SJSA1 (cell line): ENCODE measurements around the gene ZNF264. TPM values are rescaled to one million over a fixed set of nuclear protein-coding genes. Genes with fewer than 3 reads are reported as not detected.

Experiments
- DNase-seq, 2 experiments: peaks; one replicate each; pipeline ENCODE4 v3.0.0-alpha.2; 2015 to 2020; ENCODE audit warnings: low spot score in 2 of 2, low read depth in 1 of 2
- H3K27ac ChIP-seq: fragments of 250-450 bp; sonication (Bioruptor Pico); 2 replicates; pipeline ENCODE4 v1.5.1; 2020; ENCODE audit warnings: mild to moderate bottlenecking, moderate library complexity
- H3K27me3 ChIP-seq: fragments of 250-450 bp; sonication (Bioruptor Pico); replicated peaks from 2 replicates; pipeline ENCODE4 v1.5.1; 2020; ENCODE audit warnings: mild to moderate bottlenecking, moderate library complexity
- H3K36me3 ChIP-seq: fragments of 250-450 bp; sonication (Bioruptor Pico); 2 replicates; pipeline ENCODE4 v1.5.1; 2020; ENCODE audit warnings: mild to moderate bottlenecking
- H3K4me1 ChIP-seq: fragments of 250-450 bp; sonication (Bioruptor Pico); replicated peaks from 2 replicates; pipeline ENCODE4 v1.6.1; 2021; ENCODE audit warnings: mild to moderate bottlenecking
- H3K4me3 ChIP-seq: fragments of 250-450 bp; sonication (Bioruptor Pico); 2 replicates; pipeline ENCODE4 v1.5.1; 2020; ENCODE audit warnings: mild to moderate bottlenecking
- H3K9me3 ChIP-seq: fragments of 250-450 bp; sonication (Bioruptor Pico); replicated peaks from 2 replicates; pipeline ENCODE4 v1.5.1; 2020; ENCODE audit warnings: mild to moderate bottlenecking
- total RNA-seq: library from RNA; depleted of rRNA; stranded (reverse); fragments of >200 nt; shearing (Covaris generic); gene quantifications from 2 replicates; pipeline ENCODE4 v1.2.3, GENCODE V29; 2014; rRNA removed

ZNF264 gene
- total RNA-seq, 1 experiment from 2014 or later: 37.6 TPM

DNA sequence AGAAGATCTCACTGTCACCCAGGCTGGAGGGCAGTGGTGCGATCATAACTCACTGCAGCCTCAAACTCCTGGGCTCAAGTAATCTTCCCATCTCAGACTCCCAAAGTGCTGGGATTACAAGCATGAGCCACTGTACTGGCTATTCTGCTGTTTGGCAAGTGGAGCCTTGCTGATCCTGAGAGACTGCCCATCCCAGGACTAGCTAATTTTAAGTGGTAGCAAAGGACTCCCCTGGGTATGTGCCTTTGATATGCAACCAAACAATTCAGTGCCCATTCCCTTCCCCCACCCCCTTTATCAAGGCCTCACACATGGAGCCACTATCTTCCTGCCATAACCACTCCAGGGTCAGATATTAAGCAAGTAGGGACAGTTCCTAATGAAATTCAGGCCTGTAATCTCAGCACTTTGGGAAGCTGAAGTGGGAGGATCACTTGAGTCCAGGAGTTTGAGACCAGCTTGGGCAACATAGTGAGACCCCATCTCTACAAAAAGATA is 72.0 kb downstream of the ZNF264 start:
- peaks cover 24% of the 10 kb centered on the region for H3K36me3 ChIP-seq
- H3K27ac ChIP-seq: no peak overlapping the region
- no peak for DNase-seq
- H3K27me3 ChIP-seq: no peaks in the 10 kb centered on the region
- H3K9me3 ChIP-seq: no peaks in the 10 kb centered on the region
- H3K4me1 ChIP-seq: no peaks in the 10 kb centered on the region
- no peak overlapping the region for H3K4me3 ChIP-seq

DNA sequence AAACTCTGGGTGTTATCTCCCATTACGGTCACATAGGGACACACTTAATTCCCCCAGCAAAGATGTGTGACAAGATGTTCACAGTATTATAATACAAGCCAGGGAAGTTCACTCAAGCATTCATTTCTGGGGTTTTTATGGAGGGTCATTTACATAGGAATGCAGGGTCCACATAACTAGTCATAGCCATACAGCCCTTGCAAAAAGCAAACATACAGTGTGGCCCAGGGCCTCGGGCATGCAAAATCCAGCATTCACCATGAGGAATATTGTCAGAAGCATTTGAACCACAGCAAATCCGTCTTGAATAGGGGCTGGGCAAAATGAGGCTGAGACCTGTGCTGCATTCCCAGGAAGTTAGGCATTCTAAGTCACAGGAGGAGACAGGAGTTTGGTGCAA is 76.0 kb downstream of the ZNF264 start:
- Histone ChIP-seq H3K27ac (no peak overlapping the region), H3K36me3 (0 out of 2 replicates have a peak, but pooled peaks cover 2% of the 10 kb centered on the region), H3K4me3 (no peak overlapping the region), H3K27me3 (no peaks in the 10 kb centered on the region), H3K9me3 (no peaks in the 10 kb centered on the region), H3K4me1 (peaks cover 14% of the 10 kb centered on the region)
- no peak for DNase-seq

DNA sequence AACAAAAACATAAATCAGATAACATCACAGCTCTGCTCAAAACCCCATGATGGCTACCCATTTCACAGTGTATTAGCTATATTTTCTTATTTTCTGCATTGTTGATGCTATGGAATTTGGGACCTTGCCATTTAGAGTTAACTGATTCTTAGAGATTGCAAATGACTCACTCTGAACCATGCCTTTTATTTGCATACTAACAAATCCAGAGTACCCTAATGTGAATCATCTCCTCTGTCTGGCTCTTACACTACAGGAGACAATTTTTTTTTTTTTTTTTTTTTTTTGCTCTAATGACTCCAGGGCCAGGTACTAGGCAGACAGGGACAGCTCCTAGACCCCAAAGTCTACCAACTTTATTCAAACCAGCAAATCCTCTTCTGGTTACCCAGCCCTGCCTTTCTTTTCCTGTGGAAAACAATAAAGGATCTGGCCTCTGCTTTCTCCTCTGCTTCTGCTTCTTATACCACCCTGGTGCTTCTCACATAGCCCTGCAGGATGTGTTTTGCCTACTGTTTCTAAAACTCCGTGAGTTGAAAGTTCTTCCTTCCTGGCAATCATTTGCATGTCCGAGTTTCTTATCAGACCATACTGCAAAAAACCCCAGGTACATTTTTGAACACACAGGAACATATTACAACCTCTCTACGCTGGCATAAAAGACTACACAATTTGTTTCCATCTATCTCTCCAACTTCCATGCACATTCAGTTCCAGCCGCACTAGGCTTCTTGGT is 78.4 kb downstream of the ZNF264 start:
- peak in 1 of 2 experiments; percentile 62 for DNase-seq
- Histone ChIP-seq H3K27ac (peak overlapping the region; percentile 53), H3K27me3 (no peaks in the 10 kb centered on the region), H3K4me1 (peaks cover 14% of the 10 kb centered on the region), H3K9me3 (no peaks in the 10 kb centered on the region), H3K4me3 (no peak overlapping the region), H3K36me3 (no peaks in the 10 kb centered on the region)

DNA sequence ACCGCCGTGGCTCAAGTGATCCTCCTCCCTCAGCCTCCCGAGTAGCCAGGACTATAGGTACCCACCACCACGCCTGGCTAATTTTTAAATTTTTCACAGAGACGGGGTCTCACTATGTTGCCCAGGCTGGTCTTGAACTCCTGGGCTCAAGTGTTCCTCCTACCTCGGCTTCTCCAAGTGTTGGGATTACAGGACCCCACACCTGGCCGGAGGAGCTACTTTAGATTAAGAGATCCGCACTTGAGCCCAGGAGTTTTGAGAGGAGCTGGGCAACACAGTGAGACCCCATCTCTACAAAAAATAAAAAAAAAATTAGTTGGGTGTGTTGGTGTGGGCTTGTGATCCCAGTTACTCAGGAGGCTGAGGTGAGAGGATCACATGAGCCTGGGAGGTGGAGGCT is 80.0 kb downstream of the ZNF264 start:
- no peaks in the 10 kb centered on the region for H3K9me3 ChIP-seq
- peaks cover 14% of the 10 kb centered on the region for H3K4me1 ChIP-seq
- H3K27me3 ChIP-seq: no peaks in the 10 kb centered on the region
- no peak for DNase-seq
- no peak overlapping the region for H3K27ac ChIP-seq
- H3K4me3 ChIP-seq: no peak overlapping the region
- H3K36me3 ChIP-seq: no peaks in the 10 kb centered on the region

Other genes with a start within 250 kb of the ZNF264 start
- gene USP29, start 71.5 kb upstream of the ZNF264 start, total RNA-seq: not detected in 2 replicates
- gene ZIM3, start 46.3 kb upstream of the ZNF264 start, total RNA-seq: not detected in 2 replicates
- gene DUXA, start 24.0 kb upstream of the ZNF264 start, total RNA-seq: not detected in 2 replicates
- 0.89 TPM in 1 of 2 replicates, not detected in the other for gene AURKC, start 39.5 kb downstream of the ZNF264 start, total RNA-seq
- 16.9 and 17.6 TPM in 2 replicates for gene ZNF805, start 49.1 kb downstream of the ZNF264 start, total RNA-seq
- 39.0 and 39.5 TPM in 2 replicates for gene ZNF460, start 89.0 kb downstream of the ZNF264 start, total RNA-seq
- gene ZNF543, start 129.0 kb downstream of the ZNF264 start, total RNA-seq: 6.0 and 11.0 TPM in 2 replicates
- gene ZNF304, start 159.8 kb downstream of the ZNF264 start, total RNA-seq: 11.1 and 11.4 TPM in 2 replicates
- gene TRAPPC2B, start 172.1 kb downstream of the ZNF264 start, total RNA-seq: 13.4 and 20.8 TPM in 2 replicates
- gene ZNF547, start 172.1 kb downstream of the ZNF264 start, total RNA-seq: 1.6 and 4.1 TPM in 2 replicates
- 16.4 and 31.8 TPM in 2 replicates for gene ZNF548, start 198.4 kb downstream of the ZNF264 start, total RNA-seq
- 7.4 and 10.4 TPM in 2 replicates for gene ZNF17, start 219.7 kb downstream of the ZNF264 start, total RNA-seq
- gene ZNF749, start 243.8 kb downstream of the ZNF264 start, total RNA-seq: 6.1 and 8.2 TPM in 2 replicates